Gastrocnemius medialis (tissue), 4 donors: ENCODE results near the gene HPCAL1. TPM values are rescaled to one million over a fixed set of nuclear protein-coding genes. Genes with fewer than 3 reads are reported as not detected.

Experiments used
- ATAC-seq, 2 donors: fragments of 150-250 bp; one replicate each; pipeline ENCODE4 v1.9.1; 2016
- DNase-seq, 2 donors: peaks; one replicate each; pipeline ENCODE4 v3.0.0-alpha.2; 2019
- H3K27ac ChIP-seq, 4 donors: fragments of 200-600 bp; sonication (generic); 1 replicate in 1 of 4; 2 replicates in 3 of 4; pipeline ENCODE4 v1.5.1; 2016 to 2018; ENCODE audit warnings: mild to moderate bottlenecking in 2 of 4, moderate library complexity in 1 of 4
- H3K27me3 ChIP-seq, 3 donors: fragments of 200-600 bp; sonication (generic) in 2 of 3; 1 replicate in 1 of 3; 2 replicates in 2 of 3; pipeline versions ENCODE4 v1.5.1 to v1.6.0; 2016 to 2019; ENCODE audit warnings: mild to moderate bottlenecking in 1 of 3, moderate library complexity in 1 of 3
- H3K36me3 ChIP-seq, 2 donors: fragments of 200-600 bp; sonication (generic) in 1 of 2; one replicate each; pipeline ENCODE4 v1.5.1; 2017 to 2018
- H3K4me1 ChIP-seq, 2 donors: fragments of 200-600 bp; sonication (generic) in 1 of 2; one replicate each; pipeline ENCODE4 v1.5.1; 2016 to 2017; ENCODE audit warnings: mild to moderate bottlenecking in 2 of 2
- H3K4me3 ChIP-seq, 4 donors: fragments of 200-600 bp; sonication (generic) in 3 of 4; 1 replicate in 1 of 4; 2 replicates in 3 of 4; pipeline ENCODE4 v1.5.1; 2016 to 2019; ENCODE audit warnings: mild to moderate bottlenecking in 2 of 4
- H3K9me3 ChIP-seq, 3 donors: fragments of 200-600 bp; sonication (generic) in 2 of 3; 1 replicate in 1 of 3; 2 replicates in 2 of 3; pipeline ENCODE4 v1.5.1; 2016 to 2019
- CTCF ChIP-seq, 5 experiments: fragments of 450-650 bp in 3 of 5; fragments of 200-600 bp in 2 of 5; sonication (generic) in 2 of 5; IDR thresholded peaks in 4 of 5; conservative IDR thresholded peaks in 1 of 5; 1 replicate in 4 of 5; 2 replicates in 1 of 5; pipeline ENCODE4 v1.5.1; 2016 to 2019; ENCODE audit warnings: antibody characterized with exemption in 5 of 5, mild to moderate bottlenecking in 3 of 5, moderate library complexity in 3 of 5
- POLR2A ChIP-seq, 2 donors: fragments of 450-650 bp; IDR thresholded peaks; one replicate each; pipeline ENCODE4 v1.6.1; 2017; ENCODE audit warnings: antibody characterized with exemption in 2 of 2, mild to moderate bottlenecking in 2 of 2, moderate library complexity in 2 of 2
- in situ Hi-C, 4 donors: fragments of 200-750 bp; cut with MboI; loops; one replicate each; pipeline versions ENCODE4 v1.15.0 to v1.8.0; 2017; ENCODE audit warnings: low sequenced_read_pairs in 4 of 4
- intact Hi-C: fragments of 100-400 bp; cut with DNase I; formaldehyde crosslinking; loops from one replicate; pipeline ENCODE4 v1.15.1; 2023; ENCODE audit warnings: low total_unique reads
- total RNA-seq, 4 donors: library from RNA; depleted of rRNA; stranded (reverse); fragments of >200 nt; gene quantifications; one replicate each; pipeline versions ENCODE4 v1.1.0 to v1.2.3, GENCODE V29; 2016

HPCAL1 gene
- total RNA-seq, 4 donors from 2014 or later: 29.0 to 45.5 (median 34.5) TPM

DNA sequence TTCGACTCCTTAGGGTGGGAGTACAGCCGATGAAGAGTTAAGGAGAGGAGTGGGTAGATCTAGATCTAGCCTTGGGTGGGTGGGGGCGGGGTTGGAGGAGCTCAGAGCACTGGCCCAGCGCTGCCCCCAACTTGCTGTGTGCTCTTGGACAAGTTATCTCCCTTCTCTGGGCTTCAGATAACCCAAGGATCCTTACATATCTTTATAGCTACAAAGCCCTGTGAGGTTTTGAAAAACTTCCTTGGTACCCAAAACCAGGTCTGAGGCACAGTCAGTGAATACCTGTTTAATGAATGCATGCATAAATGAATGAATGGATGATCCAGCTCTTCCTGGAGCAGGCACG, 146.8 kb downstream of the HPCAL1 start:
- Histone ChIP-seq H3K36me3 (peaks cover 0 to 4% of the 10 kb centered on the region in 2 donors), H3K4me3 (peak overlapping the region; percentile 60 to 90 (median 80)), H3K27me3 (no peaks in the 10 kb centered on the region), H3K27ac (peak overlapping the region in 2 of 4 donors; percentile 90 to 91), H3K9me3 (no peaks in the 10 kb centered on the region), H3K4me1 (peaks cover 36 to 39% of the 10 kb centered on the region in 2 donors)
- DNase-seq: no peak
- intact Hi-C loops (loop anchor here (2.0 to 10.0 kb wide), 3 partner anchors 49 to 495 kb away; partner anchors contain the start of genes GRHL1 and KLF11), in situ Hi-C loops (no loop called here)
- TF ChIP-seq CTCF (IDR thresholded peaks at IDR 0.05 in 4 of 5, conservative IDR thresholded peaks at IDR 0.05 in 1 of 5) (no peak), POLR2A (IDR thresholded peaks at IDR 0.05) (no peak)
- no peak for ATAC-seq

DNA sequence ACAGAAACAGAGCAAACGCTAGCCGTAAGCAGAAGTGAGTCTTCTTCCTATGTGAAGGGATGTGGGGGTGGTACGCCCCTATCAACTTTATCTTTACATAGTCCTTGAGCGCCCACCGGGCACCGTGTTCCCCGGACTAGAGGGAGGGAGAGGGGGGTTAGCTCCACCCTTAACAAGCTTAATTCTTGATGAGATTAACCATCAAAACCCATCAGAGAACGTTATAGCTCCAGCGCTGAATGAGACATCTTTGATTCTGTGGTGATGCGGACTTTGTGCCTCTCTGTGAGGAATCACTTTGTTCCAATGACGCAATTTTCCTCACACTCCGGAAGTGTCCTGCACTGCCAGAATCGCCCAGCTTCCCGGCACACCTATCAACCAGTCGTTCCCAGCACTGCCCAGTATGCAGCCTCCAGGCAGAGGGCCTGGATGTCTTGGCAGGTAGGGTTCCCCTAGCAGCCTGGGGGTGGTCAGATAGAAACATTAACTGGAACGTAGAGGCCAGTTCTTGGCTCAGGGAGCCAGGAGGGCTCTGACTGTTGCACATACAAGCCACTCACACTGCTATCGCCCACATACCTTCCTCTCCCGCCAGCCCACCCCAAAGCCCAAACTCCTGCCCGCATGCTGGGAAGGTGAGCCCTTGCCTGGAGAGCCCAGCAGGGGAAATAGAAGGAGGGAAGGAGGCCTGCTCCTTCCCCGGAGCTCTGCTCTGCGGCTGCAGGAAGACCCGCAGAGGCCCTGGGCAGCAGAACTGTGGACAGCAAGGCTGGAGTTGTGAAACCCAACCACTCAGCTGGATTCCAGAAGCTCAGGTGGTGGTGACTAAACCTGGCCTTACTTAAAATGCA, 147.4 kb downstream of the HPCAL1 start:
- in situ Hi-C loops: loop anchor here in 1 of 4 donors (25.0 kb wide), 1 partner anchor 212 kb away; no protein-coding TSS in a partner anchor
- H3K27me3 ChIP-seq: no peaks in the 10 kb centered on the region
- intact Hi-C loops: loop anchor here (2.0 to 10.0 kb wide), 3 partner anchors 49 to 495 kb away; partner anchors contain the start of genes GRHL1 and KLF11
- H3K9me3 ChIP-seq: no peaks in the 10 kb centered on the region
- ATAC-seq (no peak), DNase-seq (no peak)
- TF ChIP-seq POLR2A (IDR thresholded peaks at IDR 0.05): no peak
- TF ChIP-seq CTCF (IDR thresholded peaks at IDR 0.05 in 4 of 5, conservative IDR thresholded peaks at IDR 0.05 in 1 of 5): no peak
- no peak overlapping the region for H3K27ac ChIP-seq
- peaks cover 42 to 45% of the 10 kb centered on the region in 2 donors for H3K4me1 ChIP-seq
- no peak overlapping the region for H3K4me3 ChIP-seq
- no peaks in the 10 kb centered on the region for H3K36me3 ChIP-seq

DNA sequence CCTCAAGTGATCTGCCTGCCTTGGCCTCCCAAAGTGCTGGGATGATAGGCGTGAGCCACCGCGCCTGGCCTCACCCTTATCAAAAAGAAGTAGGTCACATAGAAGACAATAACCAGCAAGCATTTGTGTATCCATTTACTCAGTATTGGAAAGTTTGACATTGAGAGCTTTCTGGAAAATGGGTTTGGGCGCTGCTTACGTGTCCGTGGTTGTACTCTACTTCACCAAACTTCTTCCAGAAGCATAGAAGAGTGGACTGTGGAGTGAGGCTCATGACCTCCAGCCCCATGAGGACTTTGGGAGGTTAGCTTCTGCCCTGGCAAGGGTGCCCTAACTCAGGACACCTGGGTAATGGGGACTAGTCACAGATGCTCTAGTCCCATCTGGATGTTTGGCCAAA, 149.1 kb downstream of the HPCAL1 start:
- in situ Hi-C loops (loop anchor here in 1 of 4 donors (25.0 kb wide), 1 partner anchor 210 kb away; no protein-coding TSS in a partner anchor), intact Hi-C loops (no loop called here)
- TF ChIP-seq CTCF (IDR thresholded peaks at IDR 0.05 in 4 of 5, conservative IDR thresholded peaks at IDR 0.05 in 1 of 5) (no peak), POLR2A (IDR thresholded peaks at IDR 0.05) (no peak)
- Histone ChIP-seq H3K36me3 (no peaks in the 10 kb centered on the region), H3K9me3 (no peaks in the 10 kb centered on the region), H3K4me1 (peaks cover 29 to 35% of the 10 kb centered on the region in 2 donors), H3K4me3 (no peak overlapping the region), H3K27me3 (no peaks in the 10 kb centered on the region), H3K27ac (no peak overlapping the region)
- DNase-seq (no peak), ATAC-seq (no peak)

GRCh38 chr2:10452312-10452711, 149.6 kb downstream of the HPCAL1 start:
- intact Hi-C loops: no loop called here

More at GRCh38 chr2:10452312-10452711, 149.6 kb downstream of the HPCAL1 start:
- in situ Hi-C loops: loop anchor here in 1 of 4 donors (25.0 kb wide), 1 partner anchor 210 kb away; no protein-coding TSS in a partner anchor
- no peaks in the 10 kb centered on the region for H3K27me3 ChIP-seq
- ATAC-seq: no peak
- DNase-seq: no peak
- no peak overlapping the region for H3K27ac ChIP-seq
- H3K9me3 ChIP-seq: no peaks in the 10 kb centered on the region
- H3K4me3 ChIP-seq: no peak overlapping the region
- no peaks in the 10 kb centered on the region for H3K36me3 ChIP-seq
- peaks cover 27 to 33% of the 10 kb centered on the region in 2 donors for H3K4me1 ChIP-seq
- TF ChIP-seq POLR2A (IDR thresholded peaks at IDR 0.05) (no peak), CTCF (IDR thresholded peaks at IDR 0.05 in 4 of 5, conservative IDR thresholded peaks at IDR 0.05 in 1 of 5) (no peak)
